Stomach smooth muscle (tissue), 2 donors: ENCODE results near the gene MMP2.

Experiments
- H3K27ac ChIP-seq: one replicate; pipeline ENCODE4 v1.7.0; 2013; ENCODE audit warnings: mild to moderate bottlenecking, low read length, inconsistent platforms
- H3K27me3 ChIP-seq, 2 donors: one replicate each; pipeline ENCODE4 v1.7.0; 2013; ENCODE audit warnings: low read length in 2 of 2; ENCODE audit not compliant: insufficient read depth in 2 of 2, control insufficient read depth in 1 of 2
- H3K36me3 ChIP-seq, 2 donors: one replicate each; pipeline ENCODE4 v1.7.0; 2013; ENCODE audit warnings: low read length in 2 of 2; ENCODE audit not compliant: control insufficient read depth in 2 of 2, insufficient read depth in 2 of 2
- H3K4me1 ChIP-seq: one replicate; pipeline ENCODE4 v1.7.0; 2013; ENCODE audit warnings: low read length; ENCODE audit not compliant: control insufficient read depth, insufficient read depth
- H3K4me3 ChIP-seq, 2 donors: one replicate each; pipeline ENCODE4 v1.7.0; 2013; ENCODE audit warnings: low read length in 2 of 2
- H3K9ac ChIP-seq, 2 donors: one replicate each; pipeline ENCODE4 v1.7.0; 2013; ENCODE audit warnings: low read length in 2 of 2, mild to moderate bottlenecking in 1 of 2
- H3K9me3 ChIP-seq, 2 donors: one replicate each; pipeline ENCODE4 v1.7.0; 2013; ENCODE audit warnings: low read length in 2 of 2; ENCODE audit not compliant: control insufficient read depth in 2 of 2
- donor health status: healthy.
- donor health status: Pancreatic carcinoma.

The MMP2 gene

GRCh38 chr16:55468352-55468990 is 10.5 kb upstream of the MMP2 start:
- no peak overlapping the region for H3K9ac ChIP-seq
- no peaks in the 10 kb centered on the region for H3K27me3 ChIP-seq
- H3K4me3 ChIP-seq: no peak overlapping the region
- no peaks in the 10 kb centered on the region for H3K9me3 ChIP-seq
- H3K36me3 ChIP-seq: no peaks in the 10 kb centered on the region
- no peak overlapping the region for H3K27ac ChIP-seq
- H3K4me1 ChIP-seq: peaks cover 7% of the 10 kb centered on the region

- Histone ChIP-seq H3K4me3 (no peak overlapping the region), H3K4me1 (peaks cover 7% of the 10 kb centered on the region), H3K27me3 (no peaks in the 10 kb centered on the region), H3K9ac (no peak overlapping the region), H3K27ac (no peak overlapping the region), H3K36me3 (no peaks in the 10 kb centered on the region), H3K9me3 (no peaks in the 10 kb centered on the region)
These were observed 9.0 kb upstream of the MMP2 start for GRCh38 chr16:55469821-55470532.

GRCh38 chr16:55470533-55471371 is 8.2 kb upstream of the MMP2 start:
- Histone ChIP-seq H3K27me3 (no peaks in the 10 kb centered on the region), H3K4me1 (peaks cover 10% of the 10 kb centered on the region), H3K9me3 (no peaks in the 10 kb centered on the region), H3K4me3 (no peak overlapping the region), H3K27ac (no peak overlapping the region), H3K36me3 (no peaks in the 10 kb centered on the region), H3K9ac (no peak overlapping the region)

DNA sequence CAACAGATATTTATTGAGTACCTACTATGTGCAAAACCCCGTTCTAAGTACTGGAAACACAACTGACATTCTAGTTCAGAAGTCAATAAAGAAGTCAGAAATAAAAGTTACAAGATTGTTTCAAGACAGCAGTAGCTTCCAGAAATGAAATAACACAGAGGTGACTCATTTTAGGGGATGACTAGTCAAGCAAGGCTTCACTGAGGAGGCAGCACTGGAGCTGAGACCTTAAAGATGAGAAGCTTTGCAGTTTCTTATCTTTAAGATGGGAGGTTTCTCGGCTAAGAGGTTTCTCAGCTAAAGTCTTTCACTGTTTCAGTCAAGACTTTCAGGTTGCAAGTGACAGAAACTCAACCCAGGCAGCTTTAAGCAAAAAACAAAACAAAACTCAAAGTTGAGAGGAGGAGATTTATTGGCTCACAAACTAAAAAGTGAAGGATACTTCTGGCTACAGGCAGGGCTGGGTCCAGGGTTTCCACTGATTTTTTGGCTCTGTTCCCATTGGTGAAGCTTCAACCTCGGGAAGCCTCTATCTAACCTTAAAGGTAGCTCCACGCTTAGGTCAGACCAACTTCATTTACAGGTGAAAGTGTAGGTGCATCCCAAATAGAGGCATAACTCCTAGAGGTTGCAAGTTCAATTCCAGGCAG is 7.4 kb upstream of the MMP2 start:
- Histone ChIP-seq H3K9ac (no peak overlapping the region), H3K27ac (no peak overlapping the region), H3K9me3 (no peaks in the 10 kb centered on the region), H3K27me3 (no peaks in the 10 kb centered on the region), H3K4me1 (peaks cover 16% of the 10 kb centered on the region), H3K4me3 (no peak overlapping the region), H3K36me3 (no peaks in the 10 kb centered on the region)

- H3K9ac ChIP-seq: no peak overlapping the region
- H3K27ac ChIP-seq: no peak overlapping the region
- H3K4me3 ChIP-seq: no peak overlapping the region
- H3K27me3 ChIP-seq: no peaks in the 10 kb centered on the region
- no peaks in the 10 kb centered on the region for H3K36me3 ChIP-seq
- no peaks in the 10 kb centered on the region for H3K9me3 ChIP-seq
- H3K4me1 ChIP-seq: peaks cover 16% of the 10 kb centered on the region
These were observed 5.4 kb upstream of the MMP2 start for GRCh38 chr16:55473587-55473986.

DNA sequence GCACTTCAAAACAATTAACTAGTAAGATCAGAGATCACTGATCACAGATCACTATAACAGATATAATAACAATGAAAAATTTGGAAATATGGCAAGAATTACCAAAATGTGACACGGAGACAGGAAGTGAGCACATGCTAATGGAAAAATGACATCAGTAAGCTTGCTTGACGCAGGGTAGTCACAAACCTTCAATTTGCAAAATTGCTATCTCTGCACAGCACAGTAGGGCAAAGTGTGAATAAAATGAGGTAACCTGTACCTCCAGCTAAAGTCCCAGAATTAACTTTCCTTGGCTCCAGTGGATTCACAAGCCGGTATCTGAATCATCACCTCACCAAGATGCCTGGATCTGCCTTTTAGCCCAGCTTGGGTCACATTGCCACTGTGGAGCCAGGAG is 4.2 kb upstream of the MMP2 start:
- no peak overlapping the region for H3K9ac ChIP-seq

GRCh38 chr16:55475919-55476318 is 3.1 kb upstream of the MMP2 start:
- Histone ChIP-seq H3K27ac (peak overlapping the region; percentile 37), H3K4me3 (peak overlapping the region in 1 of 2 donors; percentile 35), H3K9me3 (no peaks in the 10 kb centered on the region), H3K36me3 (no peaks in the 10 kb centered on the region), H3K9ac (no peak overlapping the region), H3K27me3 (peaks cover 0 to 19% of the 10 kb centered on the region in 2 donors), H3K4me1 (peaks cover 27% of the 10 kb centered on the region)

More for the DNA sequence above, 4.2 kb upstream of the MMP2 start:
- Histone ChIP-seq H3K36me3 (no peaks in the 10 kb centered on the region), H3K4me1 (peaks cover 22% of the 10 kb centered on the region), H3K9me3 (no peaks in the 10 kb centered on the region), H3K4me3 (no peak overlapping the region), H3K27me3 (peaks cover 0 to 10% of the 10 kb centered on the region in 2 donors), H3K27ac (no peak overlapping the region)

- Histone ChIP-seq H3K27ac (peak overlapping the region; percentile 37), H3K27me3 (peaks cover 0 to 20% of the 10 kb centered on the region in 2 donors), H3K9me3 (no peaks in the 10 kb centered on the region)
These were observed 2.1 kb upstream of the MMP2 start for GRCh38 chr16:55476625-55477533.

DNA sequence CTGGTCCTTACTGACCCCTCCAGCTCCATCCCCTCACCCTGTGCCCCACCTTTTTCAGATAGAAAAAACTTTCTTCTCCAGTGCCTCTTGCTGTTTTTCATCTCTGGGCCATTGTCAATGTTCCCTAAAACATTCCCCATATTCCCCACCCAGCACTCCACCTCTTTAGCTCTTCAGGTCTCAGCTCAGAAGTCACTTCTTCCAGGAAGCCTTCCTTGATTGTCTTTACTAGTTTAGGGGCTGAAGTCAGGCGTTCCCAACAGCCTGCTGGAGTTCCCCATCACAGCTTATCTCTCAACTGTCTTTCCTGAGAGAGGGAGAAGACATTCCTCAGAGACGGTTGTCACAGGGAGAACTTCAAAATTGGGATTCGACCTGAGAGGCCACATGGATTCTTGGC is 1.3 kb upstream of the MMP2 start:
- Histone ChIP-seq H3K36me3 (no peaks in the 10 kb centered on the region), H3K27me3 (peaks cover 0 to 20% of the 10 kb centered on the region in 2 donors), H3K9ac (no peak overlapping the region), H3K4me3 (no peak overlapping the region), H3K9me3 (no peaks in the 10 kb centered on the region), H3K4me1 (peaks cover 26% of the 10 kb centered on the region), H3K27ac (peak overlapping the region; percentile 37)

More at GRCh38 chr16:55476625-55477533, 2.1 kb upstream of the MMP2 start:
- H3K36me3 ChIP-seq: no peaks in the 10 kb centered on the region
- H3K4me1 ChIP-seq: peaks cover 26% of the 10 kb centered on the region
- H3K4me3 ChIP-seq: no peak overlapping the region
- H3K9ac ChIP-seq: no peak overlapping the region
